ENCODE data around the gene SPOCK1.

SPOCK1 gene

GRCh38 chr5:137470111-137470920, 28.8 kb downstream of the SPOCK1 start:
- TF ChIP-seq GATA3 (IDR thresholded peaks at IDR 0.05; ENCODE audit: low read depth, low read length) = no peak
- TF ChIP-seq GATA2 (IDR thresholded peaks at IDR 0.05; ENCODE audit: low read depth, low read length) = no peak

DNA sequence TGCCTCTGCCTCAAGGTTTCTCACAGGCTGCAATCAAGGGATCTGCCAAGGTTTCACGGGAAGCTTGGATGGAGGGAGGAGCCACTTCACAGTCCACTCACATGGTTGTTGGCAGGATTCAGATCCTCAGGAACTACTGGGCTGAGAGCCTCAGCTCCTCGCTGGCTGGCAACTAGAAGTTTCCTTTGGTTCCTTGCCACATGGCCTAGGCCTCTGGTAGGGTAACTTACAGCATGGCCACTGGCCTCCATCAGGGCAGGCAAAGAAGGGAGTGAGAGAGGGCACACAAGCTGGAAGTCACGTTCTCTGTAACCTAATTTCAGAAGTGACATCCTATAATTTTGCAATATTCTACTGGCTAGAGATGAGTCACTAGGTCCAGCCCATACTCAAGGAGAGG, 32.2 kb downstream of the SPOCK1 start:
- TF ChIP-seq GATA3 (IDR thresholded peaks at IDR 0.05; ENCODE audit: low read depth, low read length) (no peak), GATA2 (IDR thresholded peaks at IDR 0.05; ENCODE audit: low read depth, low read length) (no peak)

DNA sequence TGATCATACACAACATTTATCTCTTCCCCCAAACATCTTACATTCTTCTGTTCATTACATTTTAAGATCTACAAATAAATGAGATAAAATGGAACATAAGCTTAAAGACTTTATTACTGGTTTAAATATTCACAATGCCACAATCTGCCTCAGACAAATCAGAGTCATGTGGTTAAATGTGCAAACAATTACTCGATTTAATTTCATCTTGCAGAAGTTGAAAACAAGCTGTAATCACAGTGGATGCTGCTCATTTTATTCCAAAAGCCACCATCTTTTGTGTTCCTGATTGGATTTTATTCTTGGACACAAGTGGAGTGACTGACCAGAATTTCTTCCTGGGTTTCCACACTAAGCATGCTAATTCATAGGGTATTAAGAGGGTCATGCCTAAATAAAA, 33.2 kb downstream of the SPOCK1 start:
- no peak for TF ChIP-seq GATA2 (IDR thresholded peaks at IDR 0.05; ENCODE audit: low read depth, low read length)
- no peak for TF ChIP-seq GATA3 (IDR thresholded peaks at IDR 0.05; ENCODE audit: low read depth, low read length)

- TF ChIP-seq GATA2 (IDR thresholded peaks at IDR 0.05; ENCODE audit: low read depth, low read length) = no peak
- no peak for TF ChIP-seq GATA3 (IDR thresholded peaks at IDR 0.05; ENCODE audit: low read depth, low read length)
Measured at GRCh38 chr5:137462816-137463520, 36.2 kb downstream of the SPOCK1 start.

GRCh38 chr5:137462265-137462590, 36.9 kb downstream of the SPOCK1 start:
- TF ChIP-seq GATA3 (IDR thresholded peaks at IDR 0.05; ENCODE audit: low read depth, low read length) = no peak
- TF ChIP-seq GATA2 (IDR thresholded peaks at IDR 0.05; ENCODE audit: low read depth, low read length) = no peak

GRCh38 chr5:137461391-137462264, 37.5 kb downstream of the SPOCK1 start:
- TF ChIP-seq GATA3 (IDR thresholded peaks at IDR 0.05; ENCODE audit: low read depth, low read length) (peak; percentile 52), GATA2 (IDR thresholded peaks at IDR 0.05; ENCODE audit: low read depth, low read length) (peak; percentile 45; the same call in 1 of the 2 replicates)

DNA sequence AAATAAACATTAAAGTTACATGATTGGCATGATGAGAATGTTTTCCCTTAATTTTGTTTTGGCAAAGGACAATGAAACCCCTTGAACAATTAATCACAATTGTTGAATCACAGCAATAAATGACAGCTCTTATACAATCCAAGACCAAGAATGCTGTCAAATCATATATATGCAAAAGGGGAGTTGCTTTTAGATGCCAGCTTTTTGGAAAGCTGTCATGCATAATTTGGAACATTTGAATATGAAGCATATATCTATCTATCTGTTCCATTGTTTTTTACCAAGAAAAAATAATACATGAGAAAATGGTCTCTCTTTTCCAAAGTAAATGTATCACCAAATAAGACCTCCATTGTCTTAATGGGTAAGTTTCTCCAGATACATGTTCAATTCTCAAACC, 44.5 kb downstream of the SPOCK1 start:
- TF ChIP-seq GATA3 (IDR thresholded peaks at IDR 0.05; ENCODE audit: low read depth, low read length) (no peak), GATA2 (IDR thresholded peaks at IDR 0.05; ENCODE audit: low read depth, low read length) (no peak)

- TF ChIP-seq GATA2 (IDR thresholded peaks at IDR 0.05; ENCODE audit: low read depth, low read length) = no peak
- TF ChIP-seq GATA3 (IDR thresholded peaks at IDR 0.05; ENCODE audit: low read depth, low read length) = no peak
Measured at GRCh38 chr5:137453483-137454080, 45.5 kb downstream of the SPOCK1 start.

DNA sequence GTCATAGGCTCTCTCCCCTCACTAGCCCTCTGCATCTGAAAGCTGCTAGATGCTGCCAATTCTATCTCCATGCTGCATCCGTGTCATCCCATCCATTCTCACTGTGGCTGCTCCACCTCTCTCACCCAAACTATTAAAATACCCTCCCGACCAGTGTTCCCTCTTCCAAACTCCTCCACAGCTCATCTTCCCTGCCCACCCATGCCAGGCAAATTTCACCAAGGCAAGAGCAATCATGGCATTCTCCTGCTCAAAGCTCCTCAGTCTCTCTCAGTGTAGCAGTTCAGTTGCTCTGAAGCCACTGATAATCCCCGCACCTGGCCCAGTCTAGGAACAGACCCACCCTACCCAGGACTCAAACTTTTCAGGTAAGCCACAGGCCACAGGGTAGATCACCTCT, 48.4 kb downstream of the SPOCK1 start:
- no peak for TF ChIP-seq GATA2 (IDR thresholded peaks at IDR 0.05; ENCODE audit: low read depth, low read length)
- no peak for TF ChIP-seq GATA3 (IDR thresholded peaks at IDR 0.05; ENCODE audit: low read depth, low read length)

DNA sequence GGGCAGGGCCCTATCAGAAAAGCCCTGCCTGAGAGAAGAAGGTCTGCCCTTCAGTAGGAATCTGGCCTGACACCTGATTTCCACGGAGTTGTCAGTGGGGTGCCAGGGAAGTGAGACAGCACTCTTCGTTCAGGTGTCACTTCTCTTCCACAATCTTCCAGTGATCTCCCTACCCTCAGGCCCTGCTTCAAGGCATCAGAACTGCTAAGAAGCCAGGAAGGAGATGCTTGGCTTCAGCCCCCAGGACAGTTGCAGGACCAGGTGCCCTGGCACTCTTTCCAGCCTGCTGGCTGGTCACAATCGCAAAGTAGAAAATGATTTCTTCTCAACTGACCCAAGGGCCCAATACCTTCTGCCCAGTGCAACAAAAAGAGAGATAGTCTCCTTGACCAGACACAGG, 50.3 kb downstream of the SPOCK1 start:
- TF ChIP-seq GATA2 (IDR thresholded peaks at IDR 0.05; ENCODE audit: low read depth, low read length) (no peak), GATA3 (IDR thresholded peaks at IDR 0.05; ENCODE audit: low read depth, low read length) (no peak)

- TF ChIP-seq GATA2 (IDR thresholded peaks at IDR 0.05; ENCODE audit: low read depth, low read length) (no peak), GATA3 (IDR thresholded peaks at IDR 0.05; ENCODE audit: low read depth, low read length) (no peak)
Measured at GRCh38 chr5:137446615-137447014, 52.5 kb downstream of the SPOCK1 start.

GRCh38 chr5:137446151-137446550, 53.0 kb downstream of the SPOCK1 start:
- TF ChIP-seq GATA2 (IDR thresholded peaks at IDR 0.05; ENCODE audit: low read depth, low read length) (no peak), GATA3 (IDR thresholded peaks at IDR 0.05; ENCODE audit: low read depth, low read length) (no peak)

DNA sequence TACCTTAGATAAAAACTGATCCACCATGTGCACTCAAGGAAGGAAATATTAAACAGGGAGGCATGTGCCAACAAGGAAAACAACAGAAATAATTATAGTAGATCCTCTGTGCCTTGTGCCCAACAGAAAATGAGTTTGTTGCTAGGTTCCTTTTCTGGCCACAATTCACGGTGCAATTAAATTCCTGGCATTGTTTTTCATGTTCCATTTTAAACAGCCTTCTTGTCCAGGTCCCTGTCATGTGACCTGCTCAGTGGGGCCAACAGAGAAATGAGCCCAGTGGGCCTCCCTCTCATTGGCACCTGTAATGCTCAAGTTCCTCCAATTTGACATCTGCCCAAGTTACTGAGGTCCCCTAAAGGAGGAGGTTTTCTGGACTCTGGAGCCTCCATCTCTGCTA, 56.5 kb downstream of the SPOCK1 start:
- no peak for TF ChIP-seq GATA2 (IDR thresholded peaks at IDR 0.05; ENCODE audit: low read depth, low read length)
- TF ChIP-seq GATA3 (IDR thresholded peaks at IDR 0.05; ENCODE audit: low read depth, low read length) = no peak

DNA sequence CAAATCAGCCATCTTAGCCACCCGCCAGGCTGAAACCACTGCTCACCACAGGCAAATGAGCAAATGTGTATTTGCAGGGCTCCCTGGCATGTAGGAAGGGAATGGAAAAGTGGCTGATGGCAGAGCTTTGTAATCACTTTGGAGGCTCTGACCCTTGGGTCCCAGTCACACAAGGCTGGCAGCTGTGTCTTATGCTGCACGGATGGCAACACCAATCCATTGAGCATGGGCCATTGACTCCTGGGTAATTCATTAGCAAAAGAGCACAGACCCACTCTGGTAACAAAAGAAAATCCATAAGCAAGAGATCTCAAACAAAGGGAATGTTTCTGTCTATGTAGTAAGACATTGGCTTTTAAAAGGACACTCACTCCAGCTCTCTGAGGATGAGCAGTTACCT, 57.6 kb downstream of the SPOCK1 start:
- no peak for TF ChIP-seq GATA3 (IDR thresholded peaks at IDR 0.05; ENCODE audit: low read depth, low read length)
- TF ChIP-seq GATA2 (IDR thresholded peaks at IDR 0.05; ENCODE audit: low read depth, low read length) = no peak

All from SH-SY5Y (cell line).